ENCODE measurements around the gene ADSL.

The ADSL gene

GRCh38 chr22:40436505-40437431 is 90.5 kb downstream of the ADSL start:
- FAIRE-seq = peak; percentile 58
- peak; percentile 43 for DNase-seq (ENCODE audit: low spot score)
